ENCODE measurements around the gene CHST12.
"Not testable (repeated sequence)": the region's sequence is repeated elsewhere in the genome, so short reads cannot be mapped to it uniquely, and the experiment has no call there.

The CHST12 gene

DNA sequence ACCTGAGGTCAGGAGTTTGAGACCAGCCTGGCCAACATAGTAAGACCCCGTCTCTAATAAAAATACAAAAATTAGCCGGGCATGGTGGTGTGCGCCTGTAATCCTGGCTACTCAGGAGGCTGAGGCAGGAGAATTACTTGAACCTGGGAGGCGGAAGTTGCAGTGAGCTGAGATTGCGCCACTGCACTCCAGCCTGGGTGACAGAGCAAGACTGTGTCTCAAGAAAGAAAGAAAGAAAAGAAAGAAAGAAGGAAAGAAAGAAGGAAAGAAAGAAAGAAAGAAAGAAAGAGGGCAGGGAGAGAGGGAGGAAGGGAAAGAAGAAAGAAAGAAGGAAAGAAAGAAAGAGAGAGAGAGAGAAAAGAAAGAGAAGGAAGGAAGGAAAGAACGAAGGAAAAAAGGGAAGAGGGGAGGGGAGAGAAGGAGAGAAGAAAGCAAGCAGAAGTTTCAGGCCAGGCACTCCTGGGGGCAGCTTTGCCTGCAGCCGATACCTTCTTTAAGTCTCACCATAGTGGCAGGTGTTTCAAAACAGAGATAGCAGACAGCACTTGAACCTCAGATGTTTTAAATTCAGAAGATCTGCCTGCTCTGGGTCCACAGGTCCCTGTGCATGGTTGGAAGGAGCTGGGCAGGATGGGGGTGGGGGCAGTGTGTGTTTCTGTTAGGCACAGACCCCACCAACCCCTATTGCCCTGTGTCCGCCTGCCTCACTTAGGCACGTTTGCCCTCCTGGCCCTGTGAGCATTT, 66.2 kb downstream of the CHST12 start:
- not testable (repeated sequence) for H3K4me1 Mint-ChIP-seq (ENCODE audit: low read depth); H3K36me3 Mint-ChIP-seq; H3K27me3 Mint-ChIP-seq; H3K27ac Mint-ChIP-seq; H3K4me3 Mint-ChIP-seq; H3K9me3 Mint-ChIP-seq (ENCODE audit: low read depth)

DNA sequence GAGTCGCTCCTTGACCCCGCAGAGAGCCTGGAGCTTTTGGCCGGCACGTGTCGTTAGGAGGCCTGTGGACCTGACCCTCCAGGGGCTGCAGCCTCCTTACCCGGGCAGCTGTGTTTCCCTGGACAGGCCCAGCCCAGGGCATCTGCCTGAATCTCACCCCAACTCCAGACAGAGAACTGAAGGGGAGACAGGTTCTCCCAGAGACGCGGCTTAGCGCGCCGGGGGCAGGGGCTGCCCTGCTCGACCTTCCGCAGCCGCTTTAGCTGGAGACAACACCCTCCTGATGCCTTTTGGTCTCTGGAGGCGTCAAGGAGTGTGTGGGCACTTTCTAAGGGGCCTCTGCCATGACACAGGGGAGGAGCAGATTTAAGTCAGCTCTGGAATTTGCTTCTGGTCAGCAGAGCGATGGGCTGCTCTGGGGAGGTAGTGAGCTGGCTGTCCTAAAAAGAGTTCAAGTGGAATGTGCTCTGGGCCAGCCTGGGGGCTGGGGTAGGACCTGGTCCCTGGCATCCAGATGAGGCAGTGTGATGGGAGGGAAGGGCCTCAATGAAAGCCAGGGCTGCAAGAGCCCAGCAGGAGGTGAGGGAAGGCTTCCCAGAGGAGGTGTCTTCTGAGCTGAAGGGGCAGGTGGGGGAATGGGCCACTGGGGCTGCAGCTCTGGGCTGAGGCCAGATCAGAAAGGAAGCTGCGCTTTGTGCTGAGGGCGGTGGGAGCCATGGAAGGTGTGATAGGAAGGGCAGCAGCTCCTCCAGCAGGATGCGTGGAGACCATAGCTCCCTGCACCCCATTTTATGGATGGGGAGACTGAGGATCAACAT, 67.0 kb downstream of the CHST12 start:
- no peaks in the 10 kb centered on the region for H3K9me3 Mint-ChIP-seq (ENCODE audit: low read depth)
- no peak overlapping the region for H3K4me3 Mint-ChIP-seq
- no peak overlapping the region for H3K27ac Mint-ChIP-seq
- H3K27me3 Mint-ChIP-seq, result peaks cover 1% of the 10 kb centered on the region
- H3K36me3 Mint-ChIP-seq, result no peaks in the 10 kb centered on the region
- H3K4me1 Mint-ChIP-seq (ENCODE audit: low read depth), result peaks cover 2% of the 10 kb centered on the region

- peaks cover 2% of the 10 kb centered on the region for H3K4me1 Mint-ChIP-seq (ENCODE audit: low read depth)
- H3K36me3 Mint-ChIP-seq, result no peaks in the 10 kb centered on the region
- no peak overlapping the region for H3K4me3 Mint-ChIP-seq
- H3K27me3 Mint-ChIP-seq, result peaks cover 1% of the 10 kb centered on the region
- H3K9me3 Mint-ChIP-seq (ENCODE audit: low read depth), result no peaks in the 10 kb centered on the region
- H3K27ac Mint-ChIP-seq, result no peak overlapping the region
Observed at GRCh38 chr7:2471022-2471329, 67.6 kb downstream of the CHST12 start.

DNA sequence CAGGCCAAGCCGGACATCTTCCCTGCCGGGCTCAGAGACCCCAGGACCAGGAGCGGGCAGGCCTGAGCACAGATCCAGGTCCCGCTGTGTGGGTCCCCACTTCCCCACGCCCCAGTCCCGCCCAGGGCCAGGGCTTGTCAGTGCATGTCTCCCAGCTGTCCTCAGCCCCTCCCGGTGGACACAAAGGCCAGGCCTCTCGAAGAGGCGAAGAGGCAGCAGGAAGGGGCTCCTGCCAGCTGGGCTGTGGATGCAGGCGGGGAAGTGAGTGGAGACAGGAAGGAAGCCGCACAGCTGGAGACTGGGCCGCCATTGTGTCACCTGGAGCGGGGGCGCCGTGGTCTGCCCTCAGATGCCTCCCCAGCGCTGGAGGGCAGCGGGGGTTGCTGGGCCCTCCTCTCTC, 68.0 kb downstream of the CHST12 start:
- no peaks in the 10 kb centered on the region for H3K9me3 Mint-ChIP-seq (ENCODE audit: low read depth)
- H3K27ac Mint-ChIP-seq, result no peak overlapping the region
- peaks cover 2% of the 10 kb centered on the region for H3K4me1 Mint-ChIP-seq (ENCODE audit: low read depth)
- no peaks in the 10 kb centered on the region for H3K36me3 Mint-ChIP-seq
- H3K27me3 Mint-ChIP-seq, result peaks cover 1% of the 10 kb centered on the region
- H3K4me3 Mint-ChIP-seq, result no peak overlapping the region

DNA sequence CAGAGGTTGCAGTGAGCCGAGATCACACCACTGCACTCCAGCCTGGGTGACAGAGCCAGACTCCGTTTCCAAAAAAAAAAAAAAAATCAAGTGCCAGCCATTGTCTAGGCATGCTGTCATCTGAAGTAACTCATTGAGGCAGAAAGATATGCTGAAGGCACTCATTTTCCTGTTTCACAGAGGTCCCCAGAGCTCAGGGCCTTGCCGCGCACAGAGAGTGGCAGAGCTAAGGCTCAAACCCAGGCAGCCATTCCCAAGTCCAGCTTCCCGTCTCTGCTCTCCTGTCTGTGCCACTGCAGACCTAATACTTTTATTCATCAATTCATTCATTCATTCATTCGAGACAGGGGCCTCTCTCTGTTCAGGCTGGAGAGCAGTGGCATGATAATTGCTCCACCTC, 69.3 kb downstream of the CHST12 start:
- Mint-ChIP-seq H3K9me3 (ENCODE audit: low read depth) (no peaks in the 10 kb centered on the region), H3K4me3 (no peak overlapping the region), H3K27me3 (peaks cover 1% of the 10 kb centered on the region), H3K4me1 (ENCODE audit: low read depth) (peaks cover 2% of the 10 kb centered on the region), H3K36me3 (no peaks in the 10 kb centered on the region), H3K27ac (no peak overlapping the region)

- Mint-ChIP-seq H3K4me1 (ENCODE audit: low read depth) (peaks cover 2% of the 10 kb centered on the region), H3K9me3 (ENCODE audit: low read depth) (no peaks in the 10 kb centered on the region), H3K27ac (no peak overlapping the region), H3K4me3 (no peak overlapping the region), H3K27me3 (peaks cover 1% of the 10 kb centered on the region), H3K36me3 (no peaks in the 10 kb centered on the region)
Observed at GRCh38 chr7:2473496-2474180, 70.2 kb downstream of the CHST12 start.

- Mint-ChIP-seq H3K9me3 (ENCODE audit: low read depth) (no peaks in the 10 kb centered on the region), H3K4me1 (ENCODE audit: low read depth) (no peaks in the 10 kb centered on the region), H3K36me3 (no peaks in the 10 kb centered on the region)
Observed at GRCh38 chr7:2474224-2474623, 70.8 kb downstream of the CHST12 start.

GRCh38 chr7:2474813-2475677, 71.6 kb downstream of the CHST12 start:
- H3K27ac Mint-ChIP-seq, result no peak overlapping the region
- H3K9me3 Mint-ChIP-seq (ENCODE audit: low read depth), result no peaks in the 10 kb centered on the region
- no peaks in the 10 kb centered on the region for H3K27me3 Mint-ChIP-seq
- no peak overlapping the region for H3K4me3 Mint-ChIP-seq
- no peaks in the 10 kb centered on the region for H3K4me1 Mint-ChIP-seq (ENCODE audit: low read depth)
- H3K36me3 Mint-ChIP-seq, result no peaks in the 10 kb centered on the region

More at GRCh38 chr7:2474224-2474623, 70.8 kb downstream of the CHST12 start:
- Mint-ChIP-seq H3K27ac (no peak overlapping the region), H3K4me3 (no peak overlapping the region), H3K27me3 (no peaks in the 10 kb centered on the region)

- H3K4me1 Mint-ChIP-seq (ENCODE audit: low read depth), result no peaks in the 10 kb centered on the region
- no peaks in the 10 kb centered on the region for H3K27me3 Mint-ChIP-seq
- H3K36me3 Mint-ChIP-seq, result no peaks in the 10 kb centered on the region
- H3K27ac Mint-ChIP-seq, result no peak overlapping the region
- no peaks in the 10 kb centered on the region for H3K9me3 Mint-ChIP-seq (ENCODE audit: low read depth)
- no peak overlapping the region for H3K4me3 Mint-ChIP-seq
Observed at GRCh38 chr7:2475678-2476015, 72.2 kb downstream of the CHST12 start.

DNA sequence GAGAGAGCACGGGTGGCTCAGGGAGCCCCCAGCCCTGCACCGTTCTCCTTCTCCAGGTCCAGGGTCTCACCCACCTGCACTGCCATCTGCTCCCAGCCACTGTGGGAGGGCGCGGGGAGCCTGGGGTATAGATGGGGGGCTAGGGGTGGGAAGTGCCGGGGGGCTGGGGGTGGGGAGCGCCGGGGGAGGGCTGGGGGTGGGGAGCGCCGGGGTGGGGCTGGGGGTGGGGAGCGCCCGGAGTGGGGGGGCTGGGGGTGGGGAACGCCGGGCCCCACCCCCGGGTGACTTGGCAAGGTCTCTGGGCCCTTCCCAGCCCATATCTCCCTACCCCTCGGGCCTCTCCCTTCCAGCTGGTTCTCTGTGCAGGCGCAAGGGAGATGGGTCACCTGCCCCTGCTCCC, 72.9 kb downstream of the CHST12 start, which contains the start of gene GRIFIN:
Gene GRIFIN, minus strand, starts transcription at position 101 of the 400 bp plus-strand sequence. Its CDS starts 15 bp downstream, at position 86.
- Mint-ChIP-seq H3K36me3 (no peaks in the 10 kb centered on the region), H3K27ac (no peak within 1 kb of the TSS), H3K27me3 (no peaks in the 10 kb centered on the region), H3K4me1 (ENCODE audit: low read depth) (no peaks in the 10 kb centered on the region), H3K9me3 (ENCODE audit: low read depth) (no peaks in the 10 kb centered on the region), H3K4me3 (no peak within 1 kb of the TSS)

- Mint-ChIP-seq H3K4me1 (ENCODE audit: low read depth) (no peaks in the 10 kb centered on the region), H3K27me3 (no peaks in the 10 kb centered on the region), H3K27ac (no peak overlapping the region), H3K9me3 (ENCODE audit: low read depth) (no peaks in the 10 kb centered on the region), H3K4me3 (no peak overlapping the region), H3K36me3 (no peaks in the 10 kb centered on the region)
Observed at GRCh38 chr7:2476776-2477446, 73.5 kb downstream of the CHST12 start.

- Mint-ChIP-seq H3K4me3 (no peak overlapping the region), H3K9me3 (ENCODE audit: low read depth) (no peaks in the 10 kb centered on the region), H3K27ac (no peak overlapping the region), H3K36me3 (no peaks in the 10 kb centered on the region), H3K4me1 (ENCODE audit: low read depth) (no peaks in the 10 kb centered on the region), H3K27me3 (no peaks in the 10 kb centered on the region)
Observed at GRCh38 chr7:2477447-2478398, 74.3 kb downstream of the CHST12 start.

DNA sequence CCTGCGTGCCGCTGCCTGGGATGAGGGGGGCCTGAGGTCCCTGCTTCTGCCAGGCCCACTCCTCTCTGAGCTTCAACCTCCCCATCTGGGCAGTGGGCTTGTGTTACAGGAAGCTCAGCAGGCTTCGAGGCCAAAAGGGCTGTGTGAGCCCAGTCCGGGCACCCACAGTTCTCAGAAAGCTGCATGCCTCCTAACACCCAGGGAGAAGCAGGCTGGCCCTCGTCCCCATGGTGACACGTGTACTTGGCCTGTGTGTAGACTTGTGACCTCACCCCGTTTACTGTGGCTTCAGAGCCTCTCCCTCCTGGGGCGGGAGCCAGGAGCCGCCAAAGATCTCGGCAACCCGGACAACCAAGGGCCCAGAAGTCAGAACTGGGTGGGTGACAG, 75.0 kb downstream of the CHST12 start:
- H3K4me3 Mint-ChIP-seq, result no peak overlapping the region
- H3K9me3 Mint-ChIP-seq (ENCODE audit: low read depth), result no peaks in the 10 kb centered on the region
- H3K4me1 Mint-ChIP-seq (ENCODE audit: low read depth), result no peaks in the 10 kb centered on the region
- no peaks in the 10 kb centered on the region for H3K36me3 Mint-ChIP-seq
- no peaks in the 10 kb centered on the region for H3K27me3 Mint-ChIP-seq
- no peak overlapping the region for H3K27ac Mint-ChIP-seq
